B cell (primary cell): ENCODE data around the gene FAM107B. TPM values are rescaled to one million over a fixed set of nuclear protein-coding genes. Genes with fewer than 3 reads are reported as not detected.

ENCODE experiments used
- ATAC-seq: fragments of 200-7000 bp; cut with Tn5 transposase; one replicate; pipeline ENCODE4 v1.10.0; 2021; ENCODE audit warnings: low read depth, mild to moderate bottlenecking, moderate number of reproducible peaks, moderate library complexity
- CTCF ChIA-PET: fragments of 350-600 bp; sonication (Branson Sonifier 250); formaldehyde crosslinking; loops from one replicate; lab custom pipeline; 2021; ENCODE audit warnings: antibody characterized with exemption, inconsistent platforms; lab: Charles Lee
- POLR2A ChIA-PET: fragments of 350-600 bp; sonication (Branson Sonifier 250); formaldehyde crosslinking; loops from one replicate; lab custom pipeline; 2021; ENCODE audit warnings: antibody characterized with exemption; lab: Charles Lee
- DNase-seq: peaks from one replicate; pipeline ENCODE4 v3.0.0; 2013
- H2AFZ ChIP-seq: 2 replicates; pipeline ENCODE4 v1.6.1; 2012; ENCODE audit warnings: mild to moderate bottlenecking, low read depth, low read length; ENCODE audit not compliant: insufficient read depth, poor library complexity, severe bottlenecking
- H3K27ac ChIP-seq, 2 donors: 1 replicate in 1 of 2; 2 replicates in 1 of 2; pipeline ENCODE4 v1.5.1; 2012 to 2013; ENCODE audit warnings: low read length in 2 of 2, mild to moderate bottlenecking in 2 of 2, moderate library complexity in 1 of 2
- H3K27me3 ChIP-seq, 4 experiments: fragments of 200-600 bp in 1 of 4; sonication (generic) in 1 of 4; replicated peaks in 1 of 4; 1 replicate in 2 of 4; 2 replicates in 2 of 4; pipeline versions ENCODE4 v1.6.1 to v1.7.0; 2013 to 2016; ENCODE audit warnings: low read length in 3 of 4, mild to moderate bottlenecking in 2 of 4, mixed read lengths in 1 of 4, moderate library complexity in 1 of 4; ENCODE audit not compliant: insufficient read depth in 4 of 4, control insufficient read depth in 3 of 4; ENCODE audit errors: control extremely low read depth in 1 of 4
- H3K36me3 ChIP-seq, 2 experiments: replicated peaks in 1 of 2; 1 replicate in 1 of 2; 2 replicates in 1 of 2; pipeline versions ENCODE4 v1.6.1 to v1.7.1; 2013; ENCODE audit warnings: low read length in 1 of 2; ENCODE audit not compliant: insufficient read depth in 2 of 2, control insufficient read depth in 1 of 2; ENCODE audit errors: control extremely low read depth in 1 of 2, extremely low read depth in 1 of 2
- H3K4me1 ChIP-seq, 2 donors: fragments of 200-600 bp in 1 of 2; sonication (generic) in 1 of 2; 1 replicate in 1 of 2; 2 replicates in 1 of 2; pipeline versions ENCODE4 v1.5.1 to v1.6.1; 2013 to 2017; ENCODE audit warnings: low read length in 2 of 2; ENCODE audit not compliant: control insufficient read depth in 2 of 2, insufficient read depth in 2 of 2
- H3K4me2 ChIP-seq: replicated peaks from 2 replicates; pipeline ENCODE3; 2012; ENCODE audit warnings: mild to moderate bottlenecking, low read depth, low read length; ENCODE audit not compliant: poor library complexity, severe bottlenecking
- H3K4me3 ChIP-seq, 5 experiments: fragments of 200-600 bp in 1 of 5; sonication (generic) in 1 of 5; 1 replicate in 3 of 5; 2 replicates in 2 of 5; pipeline versions ENCODE4 v1.5.1 to v1.7.0; 2011 to 2016; ENCODE audit warnings: low read length in 4 of 5, mild to moderate bottlenecking in 4 of 5, low read depth in 2 of 5, control low read depth in 1 of 5, moderate library complexity in 1 of 5; ENCODE audit not compliant: insufficient read depth in 1 of 5; ENCODE audit errors: control extremely low read depth in 1 of 5, extremely low read depth in 1 of 5
- H3K79me2 ChIP-seq: fragments of 200-600 bp; sonication (generic); one replicate; pipeline ENCODE4 v1.6.0; 2016; ENCODE audit warnings: low read length; ENCODE audit not compliant: control insufficient read depth, insufficient read depth
- H3K9ac ChIP-seq: fragments of 200-600 bp; sonication (generic); 2 replicates; pipeline ENCODE4 v1.6.1; 2017; ENCODE audit warnings: mild to moderate bottlenecking, low read length, moderate library complexity
- H3K9me3 ChIP-seq, 3 donors: one replicate each; pipeline versions ENCODE4 v1.6.1 to v1.7.1; 2013; ENCODE audit warnings: low read length in 2 of 3; ENCODE audit not compliant: control insufficient read depth in 2 of 3, insufficient read depth in 1 of 3; ENCODE audit errors: control extremely low read depth in 1 of 3
- H4K20me1 ChIP-seq: 2 replicates; pipeline ENCODE4 v1.6.0; 2012; ENCODE audit warnings: mild to moderate bottlenecking, low read length; ENCODE audit not compliant: insufficient read depth, control insufficient read depth, poor library complexity, severe bottlenecking
- H3K27ac Mint-ChIP-seq: one replicate; pipeline ENCODE4 v1.8.0; 2021; ENCODE audit warnings: mixed read lengths
- H3K27me3 Mint-ChIP-seq: one replicate; pipeline ENCODE4 v1.8.0; 2021; ENCODE audit warnings: mixed read lengths
- H3K4me1 Mint-ChIP-seq: one replicate; pipeline ENCODE4 v1.8.0; 2021; ENCODE audit warnings: mixed read lengths
- H3K4me3 Mint-ChIP-seq: one replicate; pipeline ENCODE4 v1.8.0; 2021; ENCODE audit warnings: mixed read lengths
- H3K9me3 Mint-ChIP-seq: one replicate; pipeline ENCODE4 v1.8.0; 2022; ENCODE audit warnings: mixed read lengths; ENCODE audit not compliant: insufficient read depth
- CTCF ChIP-seq: fragments of 200-600 bp; IDR thresholded peaks from one replicate; pipeline ENCODE4 v1.8.0; 2022; ENCODE audit warnings: antibody characterized with exemption, mild to moderate bottlenecking
- EZH2 ChIP-seq: IDR thresholded peaks from 2 replicates; pipeline ENCODE4 v1.6.1; 2012; ENCODE audit warnings: borderline replicate concordance, low read depth, mild to moderate bottlenecking, moderate library complexity, low read length; ENCODE audit not compliant: insufficient read depth, poor library complexity, severe bottlenecking
- WGBS: methylation state at CpG from one replicate; pipeline ENCODE4 v1.1.5; 2013; ENCODE audit warnings: missing lambda C conversion rate; ENCODE audit not compliant: insufficient coverage; 5-methylcytosine and 5-hydroxymethylcytosine counted together
- intact Hi-C: fragments of 100-400 bp; cut with micrococcal nuclease; formaldehyde crosslinking; loops from one replicate; pipeline ENCODE4 v1.10.0; 2022
- polyA plus RNA-seq: library from polyadenylated mRNA; depleted of rRNA; stranded (reverse); fragments of >200 nt; gene quantifications from 2 replicates; pipeline ENCODE4 v1.2.3, GENCODE V29; 2012
- total RNA-seq, 2 donors: library from RNA; stranded (reverse); fragments of 120-200 nt in 1 of 2; gene quantifications; 1 replicate in 1 of 2; 2 replicates in 1 of 2; pipeline versions ENCODE4 v1.2.3 to v1.2.4, GENCODE V29; 2013 to 2022

FAM107B gene
- total and polyA plus RNA-seq, 2 donors (not counting 1 experiment from before 2014, with no cell fraction given), result 31.9 to 318 TPM

GRCh38 chr10:14552015-14552414 lies 222.7 kb downstream of the FAM107B start:
- Mint-ChIP-seq H3K27ac (no peak overlapping the region), H3K4me1 (peaks cover 76% of the 10 kb centered on the region), H3K4me3 (no peak overlapping the region), H3K9me3 (no peaks in the 10 kb centered on the region), H3K27me3 (no peaks in the 10 kb centered on the region)
- intact Hi-C loops, result loop anchor here (5.0 kb wide), 1 partner anchor 50 kb away; no protein-coding TSS in a partner anchor
- Histone ChIP-seq H3K9me3 (no peaks in the 10 kb centered on the region), H2AFZ (no peak overlapping the region), H3K79me2 (peaks cover 100% of the 10 kb centered on the region), H3K9ac (no peak overlapping the region), H3K27me3 (no peaks in the 10 kb centered on the region), H3K4me2 (no peak overlapping the region), H3K4me1 (peaks cover 47 to 54% of the 10 kb centered on the region in 2 donors), H3K36me3 (peaks cover 0 to 28% of the 10 kb centered on the region in 2 experiments), H3K4me3 (no peak overlapping the region), H3K27ac (peak overlapping the region in 1 of 2 donors; percentile 27), H4K20me1 (peaks cover 52% of the 10 kb centered on the region)
- WGBS, result 100% methylated on average over 2 of the region's 4 CpGs
- TF ChIP-seq CTCF (no peak), EZH2 (no peak)
- CTCF ChIA-PET, result interaction anchor here (1.3 to 3.3 kb wide), 2 partner anchors 15 to 36 kb away, joined by 4 to 22 read pairs; no protein-coding TSS in a partner anchor
- DNase-seq (no peak), ATAC-seq (no peak)
- POLR2A ChIA-PET, result no interaction called here

- Histone ChIP-seq H2AFZ (no peak overlapping the region), H3K4me1 (peaks cover 40 to 44% of the 10 kb centered on the region in 2 donors), H3K79me2 (peaks cover 100% of the 10 kb centered on the region), H3K27ac (peak overlapping the region in 1 of 2 donors; percentile 20), H3K9ac (no peak overlapping the region), H3K4me3 (no peak overlapping the region), H4K20me1 (peaks cover 55% of the 10 kb centered on the region), H3K4me2 (no peak overlapping the region), H3K9me3 (no peaks in the 10 kb centered on the region), H3K27me3 (no peaks in the 10 kb centered on the region), H3K36me3 (peaks cover 0 to 28% of the 10 kb centered on the region in 2 experiments)
- Mint-ChIP-seq H3K27ac (peak overlapping the region; percentile 42), H3K4me3 (no peak overlapping the region), H3K4me1 (peaks cover 76% of the 10 kb centered on the region), H3K9me3 (no peaks in the 10 kb centered on the region), H3K27me3 (no peaks in the 10 kb centered on the region)
- ATAC-seq, result no peak
- TF ChIP-seq EZH2 (no peak), CTCF (no peak)
- CTCF ChIA-PET, result interaction anchor here (1.1 to 1.6 kb wide), 4 partner anchors 10 to 303 kb away, joined by 3 to 4 read pairs (median 3); no protein-coding TSS in a partner anchor
- POLR2A ChIA-PET, result interaction anchor here (0.6 kb wide), 1 partner anchor 8 kb away, joined by 7 read pairs; no protein-coding TSS in a partner anchor
- intact Hi-C loops, result loop anchor here (5.0 kb wide), 1 partner anchor 48 kb away; no protein-coding TSS in a partner anchor
- no peak for DNase-seq
- 94% methylated on average over 4 of the region's 6 CpGs for WGBS
These were observed 224.2 kb downstream of the FAM107B start for GRCh38 chr10:14550471-14550981.
